ENCODE data around the gene STXBP5L. TPM values are rescaled to one million over a fixed set of nuclear protein-coding genes. Genes with fewer than 3 reads are reported as not detected.

The STXBP5L gene
- total and polyA plus RNA-seq, 2 of the 4 experiments (the other 2 are of a cell fraction) = not detected

DNA sequence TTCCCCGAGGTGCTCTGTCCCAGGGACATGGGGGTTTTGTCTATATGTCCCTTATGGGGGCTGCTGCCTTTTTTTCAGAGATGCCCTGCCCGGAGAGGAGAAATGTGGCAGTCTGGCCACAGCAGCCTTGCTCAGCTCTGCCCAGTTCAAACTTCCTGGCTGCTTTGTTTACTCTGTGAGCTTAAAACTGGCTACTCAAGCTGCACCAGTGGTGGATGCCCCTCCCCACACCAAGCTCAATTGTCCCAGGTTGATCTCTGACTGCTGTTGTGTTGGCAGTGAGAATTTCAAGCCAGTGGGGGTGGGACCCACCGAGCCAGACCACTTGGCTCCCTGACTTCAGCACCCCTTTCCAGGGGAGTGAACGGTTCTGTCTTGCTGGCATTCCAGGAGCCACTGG is 188.9 kb downstream of the STXBP5L start:
- H2BK20ac ChIP-seq (ENCODE audit: low read depth, low read length) = no peak overlapping the region
- no peak overlapping the region for H3K56ac ChIP-seq (ENCODE audit: extremely low read depth, insufficient read depth, low read length)
- ATAC-seq (ENCODE audit: low read depth) = no peak
- H4K91ac ChIP-seq (ENCODE audit: insufficient read depth, low read depth, low read length) = no peak overlapping the region
- H2AK5ac ChIP-seq (ENCODE audit: low read depth, low read length) = no peak overlapping the region
- H4K8ac ChIP-seq (ENCODE audit: low read depth in 2 of 2, low read length in 2 of 2) = no peak overlapping the region
- no peaks in the 10 kb centered on the region for H3K27me3 ChIP-seq (ENCODE audit: control insufficient read depth, insufficient read depth, low read length)
- no peak overlapping the region for H3K4ac ChIP-seq (ENCODE audit: low read depth, low read length)
- no peaks in the 10 kb centered on the region for H3K79me1 ChIP-seq (ENCODE audit: low read depth in 1 of 2, low read length in 2 of 2)
- ChIA-PET CTCF (no interaction called here), POLR2A (ENCODE audit: unreplicated experiment) (no interaction called here)
- no peak overlapping the region for H3K4me3 ChIP-seq (ENCODE audit: insufficient read depth, low read depth, low read length)
- H3K4me1 ChIP-seq (ENCODE audit: control insufficient read depth, insufficient read depth, low read length) = no peaks in the 10 kb centered on the region
- H3K9ac ChIP-seq (ENCODE audit: low read depth, low read length) = no peak overlapping the region
- H2AK9ac ChIP-seq (replicated peaks; ENCODE audit: low read depth, low read length, poor library complexity) = no peak overlapping the region
- no CpG with 5 or more reads among the region's 4 CpGs for WGBS, 2 experiments (ENCODE audit: extremely low coverage in 2 of 2, insufficient read length in 1 of 2)
- no TSS peak for BruUV-seq (replicated peaks)
- dilution Hi-C loops (cut with HindIII; ENCODE audit: low sequenced_read_pairs, unreplicated experiment) (no loop called here), in situ Hi-C loops (cut with MboI; ENCODE audit: low sequenced_read_pairs) (no loop called here), intact Hi-C loops (cut with micrococcal nuclease) (no loop called here)
- H3K23ac ChIP-seq (ENCODE audit: low read depth, low read length) = no peak overlapping the region
- no peak overlapping the region for H2BK120ac ChIP-seq (ENCODE audit: low read depth, low read length)
- no peak overlapping the region for H2AFZ ChIP-seq (replicated peaks; ENCODE audit: low read length, poor library complexity)
- H3K14ac ChIP-seq (replicated peaks; ENCODE audit: low read depth, low read length) = no peak overlapping the region
- H2BK15ac ChIP-seq (ENCODE audit: low read depth, low read length) = no peak overlapping the region
- TF ChIP-seq BHLHE40 (IDR thresholded peaks at IDR 0.05; ENCODE audit: low read depth, low read length) (no peak), SMC3 (IDR thresholded peaks at IDR 0.05; ENCODE audit: low read depth, low read length) (no peak), CHD1 (IDR thresholded peaks at IDR 0.05; ENCODE audit: low read depth, low read length) (no peak), MXI1 (IDR thresholded peaks at IDR 0.05; ENCODE audit: borderline replicate concordance, low read depth, low read length) (no peak), USF2 (IDR thresholded peaks at IDR 0.05; ENCODE audit: low read depth, low read length) (no peak), POLR2A (IDR thresholded peaks at IDR 0.05; ENCODE audit: low read depth, low read length) (no peak), ELK1 (IDR thresholded peaks at IDR 0.05; ENCODE audit: borderline replicate concordance, low read depth, low read length) (no peak), RFX5 (IDR thresholded peaks at IDR 0.05; ENCODE audit: low read depth, low read length) (no peak), MAZ (IDR thresholded peaks at IDR 0.05; ENCODE audit: borderline replicate concordance, low read depth, low read length) (no peak), NFE2L2 (IDR thresholded peaks at IDR 0.05; ENCODE audit: low read depth, low read length) (no peak)
- TF ChIP-seq, protein P1, sequence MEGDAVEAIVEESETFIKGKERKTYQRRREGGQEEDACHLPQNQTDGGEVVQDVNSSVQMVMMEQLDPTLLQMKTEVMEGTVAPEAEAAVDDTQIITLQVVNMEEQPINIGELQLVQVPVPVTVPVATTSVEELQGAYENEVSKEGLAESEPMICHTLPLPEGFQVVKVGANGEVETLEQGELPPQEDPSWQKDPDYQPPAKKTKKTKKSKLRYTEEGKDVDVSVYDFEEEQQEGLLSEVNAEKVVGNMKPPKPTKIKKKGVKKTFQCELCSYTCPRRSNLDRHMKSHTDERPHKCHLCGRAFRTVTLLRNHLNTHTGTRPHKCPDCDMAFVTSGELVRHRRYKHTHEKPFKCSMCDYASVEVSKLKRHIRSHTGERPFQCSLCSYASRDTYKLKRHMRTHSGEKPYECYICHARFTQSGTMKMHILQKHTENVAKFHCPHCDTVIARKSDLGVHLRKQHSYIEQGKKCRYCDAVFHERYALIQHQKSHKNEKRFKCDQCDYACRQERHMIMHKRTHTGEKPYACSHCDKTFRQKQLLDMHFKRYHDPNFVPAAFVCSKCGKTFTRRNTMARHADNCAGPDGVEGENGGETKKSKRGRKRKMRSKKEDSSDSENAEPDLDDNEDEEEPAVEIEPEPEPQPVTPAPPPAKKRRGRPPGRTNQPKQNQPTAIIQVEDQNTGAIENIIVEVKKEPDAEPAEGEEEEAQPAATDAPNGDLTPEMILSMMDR (conservative IDR thresholded peaks at IDR 0.05; ENCODE audit: low read depth, low read length) = no peak
- no peak for DNase-seq
- H3K9me3 ChIP-seq (ENCODE audit: control insufficient read depth, insufficient read depth, low read length) = peaks cover 13% of the 10 kb centered on the region
- no peak overlapping the region for H4K5ac ChIP-seq (ENCODE audit: low read depth, low read length)
- no peak overlapping the region for H2BK5ac ChIP-seq (ENCODE audit: low read depth, low read length, poor library complexity, severe bottlenecking)
- H4K20me1 ChIP-seq (ENCODE audit: insufficient read depth, low read length) = no peaks in the 10 kb centered on the region
- H3K4me2 ChIP-seq (ENCODE audit: low read depth, low read length) = no peak overlapping the region
- no peak overlapping the region for H3K27ac ChIP-seq (ENCODE audit: insufficient read depth, low read length)
- no peaks in the 10 kb centered on the region for H3K36me3 ChIP-seq (ENCODE audit: control insufficient read depth, insufficient read depth, low read length)
- H3K9me1 ChIP-seq (ENCODE audit: insufficient read depth, low read length) = no peaks in the 10 kb centered on the region
- H3K18ac ChIP-seq (ENCODE audit: low read depth, low read length) = no peak overlapping the region
